ENCODE results near the gene RBM17.
A peak's percentile ranks its signal among the peaks of the same experiment; 100 is the strongest.
"Not testable (repeated sequence)": the region's sequence is repeated elsewhere in the genome, so short reads cannot be mapped to it uniquely, and the experiment has no call there.

The RBM17 gene

DNA sequence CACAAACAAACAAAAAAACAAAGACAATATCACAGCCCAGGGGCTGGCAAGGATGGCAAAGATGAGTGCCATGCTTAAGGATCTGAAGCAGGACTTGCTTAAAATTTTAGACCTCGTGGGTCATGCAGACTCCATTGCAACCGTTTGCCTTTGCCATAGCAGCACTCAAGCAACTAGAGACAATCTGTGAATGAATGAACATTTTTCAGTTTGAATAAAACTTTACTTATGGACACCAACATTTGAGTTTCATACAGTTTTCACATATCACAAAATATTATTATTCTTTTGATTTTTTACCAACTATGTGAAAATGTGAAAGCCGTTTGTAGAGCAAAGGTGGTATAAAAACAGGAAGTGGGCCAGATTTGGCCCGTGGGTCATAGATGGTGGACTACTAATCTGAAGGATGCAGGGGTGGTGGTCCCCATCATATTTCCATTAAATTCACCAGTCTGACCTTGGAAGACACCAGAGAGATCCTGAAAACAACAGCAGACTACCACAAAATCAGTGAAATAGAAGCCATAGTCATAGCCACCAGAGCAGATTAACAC lies 8.3 kb upstream of the RBM17 start:
- DNase-seq (ENCODE audit: low spot score) = no peak

DNA sequence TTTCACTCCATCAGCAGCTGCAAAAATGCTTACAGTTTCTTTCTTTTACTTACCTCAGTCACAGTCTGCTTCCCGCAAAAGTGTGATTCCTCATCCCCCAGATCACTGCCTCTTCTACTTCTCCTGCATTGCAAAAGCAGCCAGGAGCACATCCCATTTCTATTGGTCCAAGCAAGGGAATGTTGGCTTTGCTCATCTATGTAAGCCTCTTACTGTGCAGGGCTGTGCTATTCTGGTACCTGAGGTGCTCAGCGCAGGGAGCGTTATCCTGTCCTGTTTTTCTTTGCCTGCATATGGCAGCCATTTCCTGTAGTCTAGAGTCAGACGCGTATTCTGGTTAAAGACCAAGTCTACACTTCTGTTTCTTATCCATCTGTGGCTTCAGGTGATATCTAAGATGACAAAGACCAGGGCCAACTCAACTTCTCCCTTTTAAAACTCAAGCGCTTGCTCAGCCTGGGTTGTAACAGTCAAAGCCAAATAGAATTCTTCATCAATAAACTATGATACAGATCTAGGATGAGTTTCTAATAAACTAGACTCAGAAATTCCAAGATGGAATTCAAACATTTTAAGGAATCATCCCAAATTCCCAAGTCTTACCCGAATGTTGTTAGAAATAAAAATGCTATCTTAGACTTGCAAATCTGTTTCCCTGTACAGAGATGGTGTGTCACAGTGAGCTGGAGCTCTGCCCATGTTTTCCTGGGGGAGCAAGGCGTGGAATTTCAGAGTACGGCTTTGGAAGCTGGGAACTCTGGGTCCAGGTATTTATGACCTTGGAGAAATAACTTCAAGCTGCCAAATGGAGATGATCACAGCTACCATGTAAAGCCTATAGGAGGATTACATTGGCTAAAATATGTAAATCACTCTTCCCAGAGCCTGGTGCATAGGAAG lies 6.1 kb upstream of the RBM17 start:
- no peak for DNase-seq (ENCODE audit: low spot score)

GRCh38 chr10:6083523-6084475 lies 5.0 kb upstream of the RBM17 start:
- DNase-seq (ENCODE audit: low spot score) = no peak

- peak; percentile 97 for DNase-seq (ENCODE audit: low spot score)
Observed at GRCh38 chr10:6086375-6087233, 2.2 kb upstream of the RBM17 start.

DNA sequence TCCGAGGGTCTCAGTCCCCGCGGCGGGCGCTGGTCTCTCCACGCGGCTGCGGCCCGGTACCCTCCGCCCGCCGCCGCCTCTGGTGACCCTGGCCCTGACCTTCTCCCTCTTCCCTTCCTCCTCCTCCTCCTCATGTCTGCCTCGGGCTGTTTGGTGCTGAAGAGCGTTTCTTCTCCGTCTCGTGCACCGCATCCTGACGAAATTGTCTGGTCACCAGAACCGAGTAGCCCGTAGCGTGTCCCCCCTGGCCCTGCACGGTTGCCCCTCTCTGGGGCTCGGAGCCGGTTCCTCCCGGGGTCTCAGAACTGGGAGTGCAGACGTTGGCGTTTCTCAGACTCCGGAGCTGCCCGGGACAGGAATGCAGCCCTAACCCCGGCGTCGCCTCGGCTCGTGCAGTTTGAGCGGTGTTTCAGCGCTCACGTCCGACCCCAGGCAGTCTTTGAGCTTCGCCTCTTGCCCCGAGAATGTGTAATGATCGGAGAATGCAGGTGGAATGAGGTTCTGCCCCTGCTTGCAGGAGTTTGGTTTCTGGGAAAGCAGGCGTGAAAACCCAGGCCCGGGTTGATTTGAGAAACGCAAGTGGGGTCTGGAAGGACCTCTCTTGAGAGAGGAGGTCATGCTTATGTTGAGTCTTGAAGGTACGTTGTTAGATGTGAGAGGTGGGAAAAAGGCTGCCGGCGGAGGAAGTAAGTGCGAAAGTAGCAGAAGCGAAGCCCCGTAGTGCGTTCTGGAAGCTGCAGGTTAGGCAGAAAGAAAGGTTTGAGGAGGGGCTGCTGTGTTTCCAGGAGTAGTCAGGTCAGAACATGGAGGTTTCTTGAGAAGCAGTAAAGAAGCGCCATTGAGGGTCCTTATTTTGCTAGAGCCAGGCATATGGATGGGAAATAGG lies 743 bp downstream of the RBM17 start:
- no peak for DNase-seq (ENCODE audit: low spot score)

GRCh38 chr10:6091630-6092029 lies 2.8 kb downstream of the RBM17 start:
- DNase-seq (ENCODE audit: low spot score) = no peak

DNA sequence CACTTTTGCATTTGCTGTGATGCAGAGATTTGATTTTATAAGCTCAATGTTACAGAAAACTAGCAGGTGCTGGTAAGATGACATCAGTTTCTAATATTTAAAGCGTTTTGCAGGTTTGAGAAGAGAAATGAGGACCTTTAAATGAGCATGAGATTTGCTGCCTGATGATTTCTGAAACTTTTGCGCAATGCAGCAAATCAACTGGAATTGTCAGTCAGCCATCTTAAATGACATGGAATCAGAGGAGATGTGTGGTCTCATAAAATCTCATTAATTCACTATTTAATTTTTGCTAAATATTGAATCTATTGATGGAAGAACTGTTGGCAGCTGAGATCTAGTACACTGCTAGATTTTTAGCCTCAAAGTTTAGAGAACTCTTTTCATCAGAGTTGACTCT lies 3.9 kb downstream of the RBM17 start:
- DNase-seq (ENCODE audit: low spot score) = no peak

- DNase-seq (ENCODE audit: low spot score) = no peak
Observed at GRCh38 chr10:6095810-6096570, 7.2 kb downstream of the RBM17 start.

GRCh38 chr10:6097063-6097462 lies 8.2 kb downstream of the RBM17 start:
- no peak for DNase-seq (ENCODE audit: low spot score)

DNA sequence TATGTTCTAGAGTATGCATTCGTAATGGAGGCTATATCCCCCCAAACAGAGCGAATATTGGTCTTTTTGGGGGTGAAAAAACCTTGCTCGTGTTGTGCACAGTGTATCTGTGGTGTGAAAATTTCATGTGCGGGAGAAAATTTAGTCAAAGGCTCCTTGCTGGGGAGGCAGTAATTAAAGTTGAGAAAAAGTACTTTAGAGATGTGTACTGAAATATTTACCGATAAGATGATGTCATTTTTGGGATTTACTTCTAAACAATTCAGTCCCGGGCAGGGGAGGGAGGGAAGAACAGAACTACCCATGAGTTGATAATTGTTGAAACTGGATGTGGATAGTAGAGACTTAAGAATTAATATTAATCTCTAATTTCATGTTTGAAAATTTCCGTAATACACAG lies 9.3 kb downstream of the RBM17 start:
- DNase-seq (ENCODE audit: low spot score) = no peak

GRCh38 chr10:6100370-6100769 lies 11.5 kb downstream of the RBM17 start:
- DNase-seq (ENCODE audit: low spot score) = no peak

DNA sequence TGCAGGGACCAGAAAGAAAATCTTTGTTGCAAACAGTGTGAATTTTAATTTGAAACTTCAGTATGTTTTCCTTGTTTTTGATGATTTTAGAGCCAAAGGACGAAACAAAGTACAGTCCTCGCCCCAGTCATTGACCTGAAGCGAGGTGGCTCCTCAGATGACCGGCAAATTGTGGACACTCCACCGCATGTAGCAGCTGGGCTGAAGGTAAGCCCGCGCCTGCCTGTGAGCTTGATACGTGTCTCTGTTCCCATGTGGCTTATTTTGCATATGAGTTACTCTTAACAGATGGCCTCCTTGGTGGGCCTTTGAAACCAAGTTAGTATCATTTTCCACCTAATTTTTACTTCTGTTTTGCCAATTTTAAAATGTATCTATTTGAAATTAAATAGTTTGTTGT lies 12.3 kb downstream of the RBM17 start:
- no peak for DNase-seq (ENCODE audit: low spot score)

DNA sequence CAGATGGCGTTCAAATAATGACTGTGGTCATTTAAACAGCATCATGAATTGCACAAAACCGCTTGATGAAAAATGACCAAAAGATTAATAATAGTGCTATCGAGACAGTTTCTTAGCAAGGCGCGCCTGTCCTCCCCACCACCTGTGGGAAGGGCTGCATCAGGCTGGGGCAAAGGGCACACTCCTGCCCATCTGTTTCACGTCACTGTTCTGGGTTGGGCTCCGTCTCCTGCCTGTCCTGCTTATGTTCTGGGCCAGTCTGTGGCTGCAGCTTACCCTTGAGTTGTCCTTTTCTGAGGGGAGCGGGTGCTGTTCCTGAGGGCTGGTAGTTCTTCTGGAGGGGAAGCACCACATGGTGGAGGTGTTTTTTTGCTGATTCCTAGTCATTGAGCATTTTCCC lies 13.3 kb downstream of the RBM17 start:
- no peak for DNase-seq (ENCODE audit: low spot score)

DNA sequence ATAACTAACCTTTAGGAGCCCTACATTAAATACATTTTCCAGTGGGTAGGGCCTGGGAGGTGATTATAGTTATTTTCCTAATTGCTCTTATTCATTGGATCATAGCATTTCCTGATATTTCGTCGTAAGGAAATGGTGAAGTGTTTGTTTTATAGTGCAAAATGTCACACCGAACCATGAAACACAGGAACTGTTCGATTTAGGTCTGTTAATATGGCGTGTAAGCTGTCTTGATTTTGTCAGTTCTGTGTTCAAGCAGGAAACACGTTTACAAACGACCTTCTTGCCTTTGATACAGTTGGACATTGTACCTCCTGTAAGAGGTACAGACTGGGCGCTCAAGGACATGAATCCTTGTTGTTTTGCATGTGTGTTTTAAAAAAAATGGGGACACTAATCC lies 14.8 kb downstream of the RBM17 start:
- DNase-seq (ENCODE audit: low spot score) = no peak

DNA sequence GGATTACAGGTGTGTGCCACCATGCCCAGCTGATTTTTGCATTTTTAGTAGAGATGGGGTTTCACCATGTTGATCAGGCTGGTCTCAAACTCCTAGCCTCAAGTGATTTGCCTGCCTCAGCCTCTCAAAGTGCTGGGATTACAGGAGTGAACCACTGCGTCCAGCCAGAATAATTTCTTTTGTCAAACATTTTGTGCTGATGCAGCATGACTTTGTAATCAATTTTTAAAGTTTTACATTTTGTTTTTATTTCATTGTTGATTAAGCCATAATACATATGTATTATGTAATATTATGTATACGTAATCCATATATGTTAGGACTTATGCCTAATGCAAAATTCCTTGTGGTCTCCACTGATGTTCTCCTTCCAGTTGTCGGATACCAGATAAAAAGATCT lies 18.8 kb downstream of the RBM17 start:
- not testable (repeated sequence) for DNase-seq (ENCODE audit: low spot score)

GRCh38 chr10:6108072-6108471 lies 19.2 kb downstream of the RBM17 start:
- DNase-seq (ENCODE audit: low spot score) = no peak

- peak; percentile 73 for DNase-seq (ENCODE audit: low spot score)
Observed at GRCh38 chr10:6108631-6109443, 20.0 kb downstream of the RBM17 start.

- DNase-seq (ENCODE audit: low spot score) = no peak
Observed at GRCh38 chr10:6109444-6109775, 20.6 kb downstream of the RBM17 start.

DNA sequence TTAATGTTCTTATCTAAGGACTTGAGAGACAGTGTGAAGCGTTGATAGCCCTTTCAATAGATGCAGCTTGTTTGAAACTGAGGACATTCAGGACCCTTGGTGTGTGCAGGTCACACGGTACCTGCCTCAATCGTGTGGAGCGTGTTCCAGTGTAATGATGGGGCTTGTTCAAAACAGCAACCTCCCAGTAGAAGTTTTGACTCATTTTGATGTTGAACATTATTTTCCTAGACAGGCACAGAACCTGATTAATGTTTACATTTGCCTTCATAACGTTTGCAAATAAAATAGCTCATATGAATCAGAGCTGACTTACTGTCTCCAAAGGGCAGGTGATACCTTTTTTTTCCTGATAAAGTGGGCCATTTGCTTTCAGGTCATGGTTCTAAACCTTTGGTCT lies 21.3 kb downstream of the RBM17 start:
- DNase-seq (ENCODE audit: low spot score) = no peak

Measured in pons (tissue), 1 donor.